ENCODE data around the gene SEMA6A. TPM values are rescaled to one million over a fixed set of nuclear protein-coding genes. Genes with fewer than 3 reads are reported as not detected.

The SEMA6A gene
- total RNA-seq, 4 donors from 2014 or later = 37.1 to 121 (median 111) TPM

- H3K4me1 ChIP-seq = peaks cover 0 to 8% (median 1%) of the 10 kb centered on the region in 4 donors
- H3K4me3 ChIP-seq = no peak overlapping the region
- no peaks in the 10 kb centered on the region for H3K9me3 ChIP-seq
- no peak overlapping the region for H3K27ac ChIP-seq
- H3K27me3 ChIP-seq = no peaks in the 10 kb centered on the region
- no peaks in the 10 kb centered on the region for H3K36me3 ChIP-seq
- DNase-seq = no peak
- TF ChIP-seq POLR2A (IDR thresholded peaks at IDR 0.05) = no peak
- TF ChIP-seq CTCF (IDR thresholded peaks at IDR 0.05) = no peak
These were observed 60.1 kb downstream of the SEMA6A start for GRCh38 chr5:116514421-116514970.

GRCh38 chr5:116510517-116510916 is 64.1 kb downstream of the SEMA6A start:
- no peak overlapping the region for H3K4me3 ChIP-seq
- H3K36me3 ChIP-seq = no peaks in the 10 kb centered on the region

GRCh38 chr5:116509483-116510244 is 65.0 kb downstream of the SEMA6A start:
- Histone ChIP-seq H3K36me3 (no peaks in the 10 kb centered on the region), H3K9me3 (no peaks in the 10 kb centered on the region), H3K4me3 (no peak overlapping the region), H3K27me3 (no peaks in the 10 kb centered on the region), H3K4me1 (peaks cover 0 to 6% (median 0%) of the 10 kb centered on the region in 4 donors), H3K27ac (no peak overlapping the region)
- TF ChIP-seq POLR2A (IDR thresholded peaks at IDR 0.05) (no peak), CTCF (IDR thresholded peaks at IDR 0.05) (no peak)
- DNase-seq = no peak

More at GRCh38 chr5:116510517-116510916, 64.1 kb downstream of the SEMA6A start:
- TF ChIP-seq CTCF (IDR thresholded peaks at IDR 0.05) (no peak), POLR2A (IDR thresholded peaks at IDR 0.05) (no peak)
- no peaks in the 10 kb centered on the region for H3K27me3 ChIP-seq
- H3K4me1 ChIP-seq = peaks cover 0 to 6% (median under 1%) of the 10 kb centered on the region in 4 donors
- H3K27ac ChIP-seq = no peak overlapping the region
- DNase-seq = no peak
- no peaks in the 10 kb centered on the region for H3K9me3 ChIP-seq

GRCh38 chr5:116508835-116509234 is 65.8 kb downstream of the SEMA6A start:
- Histone ChIP-seq H3K9me3 (no peaks in the 10 kb centered on the region), H3K4me1 (peaks cover 0 to 6% (median 0%) of the 10 kb centered on the region in 4 donors), H3K36me3 (peaks cover 0 to 1% (median 0%) of the 10 kb centered on the region in 3 donors), H3K4me3 (no peak overlapping the region), H3K27ac (no peak overlapping the region), H3K27me3 (no peaks in the 10 kb centered on the region)
- TF ChIP-seq CTCF (IDR thresholded peaks at IDR 0.05) = no peak
- TF ChIP-seq POLR2A (IDR thresholded peaks at IDR 0.05) = no peak
- no peak for DNase-seq

GRCh38 chr5:116507941-116508655 is 66.5 kb downstream of the SEMA6A start:
- Histone ChIP-seq H3K36me3 (peaks cover 0 to 9% (median 0%) of the 10 kb centered on the region in 3 donors), H3K4me1 (peaks cover 0 to 6% (median 0%) of the 10 kb centered on the region in 4 donors), H3K4me3 (no peak overlapping the region), H3K27me3 (no peaks in the 10 kb centered on the region), H3K27ac (no peak overlapping the region), H3K9me3 (no peaks in the 10 kb centered on the region)
- DNase-seq = no peak
- TF ChIP-seq CTCF (IDR thresholded peaks at IDR 0.05) = no peak
- TF ChIP-seq POLR2A (IDR thresholded peaks at IDR 0.05) = no peak

All from Peyer's patch (tissue), 4 donors.